Smooth muscle cell (in vitro differentiated cells): ENCODE results near the gene GJA4. TPM values are rescaled to one million over a fixed set of nuclear protein-coding genes. Genes with fewer than 3 reads are reported as not detected.

ENCODE experiments used
- DNase-seq: peaks from one replicate; lab custom pipeline; 2025; ENCODE audit not compliant: unreplicated experiment; lab: John Stamatoyannopoulos, UW
- H2AFZ ChIP-seq: fragments of 200-600 bp; sonication (generic); 2 replicates; pipeline ENCODE4 v1.6.0; 2016; ENCODE audit warnings: antibody characterized with exemption, low read depth, mild to moderate bottlenecking
- H3F3A ChIP-seq: fragments of 200-600 bp; sonication (generic); 2 replicates; pipeline ENCODE4 v1.6.0; 2017; ENCODE audit warnings: antibody characterized with exemption, low read depth
- H3K27ac ChIP-seq: fragments of 200-600 bp; sonication (generic); 2 replicates; pipeline ENCODE4 v1.5.1; 2016; ENCODE audit warnings: low read depth, mild to moderate bottlenecking
- H3K27me3 ChIP-seq: fragments of 200-600 bp; sonication (generic); 2 replicates; pipeline ENCODE4 v1.6.1; 2016; ENCODE audit warnings: low read depth, mild to moderate bottlenecking
- H3K36me3 ChIP-seq: fragments of 200-600 bp; sonication (generic); 2 replicates; pipeline ENCODE4 v1.5.1; 2016; ENCODE audit warnings: low read depth
- H3K4me1 ChIP-seq: fragments of 200-600 bp; sonication (generic); 2 replicates; pipeline ENCODE4 v1.5.1; 2016; ENCODE audit warnings: low read depth
- H3K4me2 ChIP-seq: fragments of 200-600 bp; sonication (generic); 2 replicates; pipeline ENCODE4 v1.6.0; 2016; ENCODE audit warnings: mild to moderate bottlenecking
- H3K4me3 ChIP-seq: fragments of 200-600 bp; sonication (generic); 2 replicates; pipeline ENCODE4 v1.5.1; 2016; ENCODE audit warnings: mild to moderate bottlenecking
- H3K79me2 ChIP-seq: fragments of 200-600 bp; sonication (generic); 2 replicates; pipeline ENCODE4 v1.6.0; 2016; ENCODE audit warnings: low read depth, mild to moderate bottlenecking
- H3K9ac ChIP-seq: fragments of 200-600 bp; sonication (generic); 2 replicates; pipeline ENCODE4 v1.6.0; 2016; ENCODE audit warnings: low read depth
- H3K9me3 ChIP-seq: fragments of 200-600 bp; sonication (generic); replicated peaks from 2 replicates; pipeline ENCODE4 v1.5.1; 2016; ENCODE audit warnings: low read depth
- H4K20me1 ChIP-seq: fragments of 200-600 bp; sonication (generic); 2 replicates; pipeline ENCODE4 v1.6.0; 2016; ENCODE audit warnings: low read depth
- WGBS: methylation state at CpG from one replicate; pipeline ENCODE4 v1.1.7; 2016; ENCODE audit warnings: low lambda C conversion rate; 5-methylcytosine and 5-hydroxymethylcytosine counted together
- polyA plus RNA-seq: library from polyadenylated mRNA; unstranded; fragments of >200 nt; fragmentation: Nextera tagmentation; extraction: Ambion mirVana; gene quantifications from 2 replicates; pipeline ENCODE4 v1.2.1, GENCODE V29; 2016
- total RNA-seq: library from RNA; depleted of rRNA; stranded (reverse); fragments of >200 nt; gene quantifications from 2 replicates; pipeline ENCODE4 v1.2.3, GENCODE V29; 2014
- TF ChIP-seq, protein P1 (sequence below): fragments of 200-600 bp; sonication (generic); IDR thresholded peaks from 2 replicates; pipeline ENCODE4 v1.5.1; 2017; ENCODE audit warnings: borderline replicate concordance, mild to moderate bottlenecking, antibody characterized with exemption; ENCODE audit not compliant: insufficient read depth, poor library complexity, severe bottlenecking

Gene GJA4
- total and polyA plus RNA-seq, 2 experiments from 2014 or later: not detected

GRCh38 chr1:34779526-34779925 lies 13.3 kb upstream of the GJA4 start:
- H3K9me3 ChIP-seq: no peaks in the 10 kb centered on the region
- no peak for DNase-seq
- peak overlapping the region; percentile 42 for H3K27ac ChIP-seq
- H3K79me2 ChIP-seq: no peaks in the 10 kb centered on the region
- H3K9ac ChIP-seq: no peak overlapping the region
- H4K20me1 ChIP-seq: no peaks in the 10 kb centered on the region
- TF ChIP-seq, protein P1, sequence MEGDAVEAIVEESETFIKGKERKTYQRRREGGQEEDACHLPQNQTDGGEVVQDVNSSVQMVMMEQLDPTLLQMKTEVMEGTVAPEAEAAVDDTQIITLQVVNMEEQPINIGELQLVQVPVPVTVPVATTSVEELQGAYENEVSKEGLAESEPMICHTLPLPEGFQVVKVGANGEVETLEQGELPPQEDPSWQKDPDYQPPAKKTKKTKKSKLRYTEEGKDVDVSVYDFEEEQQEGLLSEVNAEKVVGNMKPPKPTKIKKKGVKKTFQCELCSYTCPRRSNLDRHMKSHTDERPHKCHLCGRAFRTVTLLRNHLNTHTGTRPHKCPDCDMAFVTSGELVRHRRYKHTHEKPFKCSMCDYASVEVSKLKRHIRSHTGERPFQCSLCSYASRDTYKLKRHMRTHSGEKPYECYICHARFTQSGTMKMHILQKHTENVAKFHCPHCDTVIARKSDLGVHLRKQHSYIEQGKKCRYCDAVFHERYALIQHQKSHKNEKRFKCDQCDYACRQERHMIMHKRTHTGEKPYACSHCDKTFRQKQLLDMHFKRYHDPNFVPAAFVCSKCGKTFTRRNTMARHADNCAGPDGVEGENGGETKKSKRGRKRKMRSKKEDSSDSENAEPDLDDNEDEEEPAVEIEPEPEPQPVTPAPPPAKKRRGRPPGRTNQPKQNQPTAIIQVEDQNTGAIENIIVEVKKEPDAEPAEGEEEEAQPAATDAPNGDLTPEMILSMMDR: no peak
- H3K27me3 ChIP-seq: peaks cover 54% of the 10 kb centered on the region
- H2AFZ ChIP-seq: no peak overlapping the region
- no peaks in the 10 kb centered on the region for H3K36me3 ChIP-seq
- H3K4me1 ChIP-seq: peaks cover 9% of the 10 kb centered on the region
- 70% methylated on average over 5 of the region's 5 CpGs for WGBS
- H3K4me3 ChIP-seq: no peak overlapping the region
- no peak overlapping the region for H3K4me2 ChIP-seq
- H3F3A ChIP-seq: no peaks in the 10 kb centered on the region

GRCh38 chr1:34779962-34780361 lies 12.8 kb upstream of the GJA4 start:
- H4K20me1 ChIP-seq: no peaks in the 10 kb centered on the region
- no peak overlapping the region for H2AFZ ChIP-seq
- peaks cover 9% of the 10 kb centered on the region for H3K4me1 ChIP-seq
- H3F3A ChIP-seq: no peaks in the 10 kb centered on the region
- H3K4me3 ChIP-seq: no peak overlapping the region
- no peak for DNase-seq
- WGBS: 87% methylated on average over 4 of the region's 5 CpGs
- no peaks in the 10 kb centered on the region for H3K79me2 ChIP-seq
- no peak overlapping the region for H3K9ac ChIP-seq
- H3K27me3 ChIP-seq: peaks cover 54% of the 10 kb centered on the region
- no peaks in the 10 kb centered on the region for H3K36me3 ChIP-seq
- no peak overlapping the region for H3K4me2 ChIP-seq
- H3K9me3 ChIP-seq: no peaks in the 10 kb centered on the region
- TF ChIP-seq, protein P1: no peak
- peak overlapping the region; percentile 42 for H3K27ac ChIP-seq

DNA sequence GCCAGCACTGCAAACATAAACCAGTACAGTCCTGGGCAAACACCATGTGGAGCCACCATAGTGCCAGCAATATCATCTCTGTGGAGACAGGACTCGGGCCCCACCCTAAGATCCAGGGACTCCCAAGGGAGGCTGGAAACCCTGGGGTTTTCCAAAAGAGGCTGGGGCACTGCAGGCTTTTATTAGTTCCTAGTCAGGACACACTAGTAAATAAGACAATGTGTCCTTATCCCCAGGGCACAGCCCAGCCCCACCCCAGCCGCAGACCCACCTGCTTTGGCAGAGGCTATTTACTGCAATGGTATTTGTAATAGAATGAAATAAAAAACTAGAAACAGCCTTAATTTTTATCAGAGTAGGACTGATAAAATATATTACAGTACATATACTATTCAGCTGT lies 12.3 kb upstream of the GJA4 start:
- H4K20me1 ChIP-seq: no peaks in the 10 kb centered on the region
- peaks cover 54% of the 10 kb centered on the region for H3K27me3 ChIP-seq
- 91% methylated on average over 2 of the region's 2 CpGs for WGBS
- H3K79me2 ChIP-seq: no peaks in the 10 kb centered on the region
- TF ChIP-seq, protein P1: no peak
- no peak overlapping the region for H3K9ac ChIP-seq
- H3K4me2 ChIP-seq: peak overlapping the region; percentile 87
- H3K4me1 ChIP-seq: peaks cover 9% of the 10 kb centered on the region
- no peaks in the 10 kb centered on the region for H3F3A ChIP-seq
- no peak overlapping the region for H2AFZ ChIP-seq
- no peaks in the 10 kb centered on the region for H3K36me3 ChIP-seq
- H3K4me3 ChIP-seq: peak overlapping the region; percentile 40
- no peaks in the 10 kb centered on the region for H3K9me3 ChIP-seq
- no peak overlapping the region for H3K27ac ChIP-seq
- DNase-seq: no peak

- no peak within 1 kb of the TSS for H2AFZ ChIP-seq
- no peaks in the 10 kb centered on the region for H3K9me3 ChIP-seq
- TF ChIP-seq, protein P1: no peak
- no peak for DNase-seq
- no peaks in the 10 kb centered on the region for H4K20me1 ChIP-seq
- H3F3A ChIP-seq: no peaks in the 10 kb centered on the region
- no peaks in the 10 kb centered on the region for H3K36me3 ChIP-seq
- peaks cover 54% of the 10 kb centered on the region for H3K27me3 ChIP-seq
- peak within 1 kb of the TSS; percentile 87 for H3K4me2 ChIP-seq
- H3K27ac ChIP-seq: peak within 1 kb of the TSS; percentile 42
- peaks cover 9% of the 10 kb centered on the region for H3K4me1 ChIP-seq
- H3K79me2 ChIP-seq: no peaks in the 10 kb centered on the region
- no peak within 1 kb of the TSS for H3K9ac ChIP-seq
- under 1% methylated on average over 56 of the region's 62 CpGs for WGBS
- peak within 1 kb of the TSS; percentile 40 for H3K4me3 ChIP-seq
Measured at GRCh38 chr1:34781071-34781843, 11.5 kb upstream of the GJA4 start, which contains the start of gene GJB3. GJB3 (plus strand) TSS chr1:34781214; CDS start chr1:34784763, 3,549 bp downstream.
